Transverse colon (tissue), 4 donors: ENCODE data around the gene CRB2.

Experiments used
- EP300 ChIP-seq: sonication (generic); formaldehyde crosslinking; IDR thresholded peaks from one replicate; pipeline ENCODE4 v1.6.1; 2017; ENCODE audit warnings: antibody characterized with exemption, low read depth
- POLR2A ChIP-seq: fragments of 450-650 bp; IDR thresholded peaks from one replicate; pipeline ENCODE4 v1.6.1; 2016; ENCODE audit warnings: antibody characterized with exemption, mild to moderate bottlenecking, moderate library complexity
- POLR2AphosphoS5 ChIP-seq, 3 donors: sonication (generic); formaldehyde crosslinking; IDR thresholded peaks; one replicate each; pipeline ENCODE4 v1.6.1; 2016; ENCODE audit warnings: antibody characterized with exemption in 3 of 3
- TF ChIP-seq, protein P1 (sequence below), 5 experiments: fragments of 200-600 bp in 3 of 5; fragments of 450-650 bp in 2 of 5; sonication (generic) in 3 of 5; IDR thresholded peaks; 1 replicate in 2 of 5; 2 replicates in 3 of 5; pipeline ENCODE4 v1.5.1; 2016 to 2017; ENCODE audit warnings: antibody characterized with exemption in 5 of 5, inconsistent platforms in 3 of 5, mild to moderate bottlenecking in 2 of 5, moderate library complexity in 1 of 5

DNA sequence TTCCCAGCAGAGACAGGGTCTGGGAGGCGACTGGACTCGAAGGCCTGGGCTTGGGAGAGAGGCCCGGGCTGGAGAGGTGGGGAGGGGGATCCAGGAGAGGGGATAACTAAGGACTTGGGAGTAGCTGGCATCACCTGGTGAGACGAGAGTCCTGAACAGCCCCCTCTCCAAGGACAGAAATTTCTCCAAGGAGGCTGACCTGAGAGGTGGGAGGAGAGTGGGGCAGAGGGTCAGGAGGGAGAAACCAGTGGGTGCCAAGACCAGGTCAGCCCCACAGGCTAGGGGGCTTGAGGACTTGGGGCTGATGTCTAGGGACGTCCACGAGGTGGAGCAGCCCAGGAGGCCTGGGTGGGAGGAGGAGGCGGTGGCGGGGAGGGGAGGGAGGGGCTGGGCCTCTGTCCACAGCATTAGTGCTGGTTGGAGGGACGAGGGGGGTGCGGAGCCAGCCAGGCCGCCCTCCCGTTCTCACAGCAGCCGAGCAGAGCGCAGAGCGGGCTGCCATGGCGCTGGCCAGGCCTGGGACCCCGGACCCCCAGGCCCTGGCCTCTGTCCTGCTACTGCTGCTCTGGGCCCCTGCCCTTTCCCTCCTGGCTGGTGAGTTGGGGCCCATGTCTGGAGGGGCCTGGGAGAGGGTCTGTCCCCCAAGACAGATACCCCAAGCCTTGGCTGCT is at the start of gene CRB2:
- TF ChIP-seq, protein P1, sequence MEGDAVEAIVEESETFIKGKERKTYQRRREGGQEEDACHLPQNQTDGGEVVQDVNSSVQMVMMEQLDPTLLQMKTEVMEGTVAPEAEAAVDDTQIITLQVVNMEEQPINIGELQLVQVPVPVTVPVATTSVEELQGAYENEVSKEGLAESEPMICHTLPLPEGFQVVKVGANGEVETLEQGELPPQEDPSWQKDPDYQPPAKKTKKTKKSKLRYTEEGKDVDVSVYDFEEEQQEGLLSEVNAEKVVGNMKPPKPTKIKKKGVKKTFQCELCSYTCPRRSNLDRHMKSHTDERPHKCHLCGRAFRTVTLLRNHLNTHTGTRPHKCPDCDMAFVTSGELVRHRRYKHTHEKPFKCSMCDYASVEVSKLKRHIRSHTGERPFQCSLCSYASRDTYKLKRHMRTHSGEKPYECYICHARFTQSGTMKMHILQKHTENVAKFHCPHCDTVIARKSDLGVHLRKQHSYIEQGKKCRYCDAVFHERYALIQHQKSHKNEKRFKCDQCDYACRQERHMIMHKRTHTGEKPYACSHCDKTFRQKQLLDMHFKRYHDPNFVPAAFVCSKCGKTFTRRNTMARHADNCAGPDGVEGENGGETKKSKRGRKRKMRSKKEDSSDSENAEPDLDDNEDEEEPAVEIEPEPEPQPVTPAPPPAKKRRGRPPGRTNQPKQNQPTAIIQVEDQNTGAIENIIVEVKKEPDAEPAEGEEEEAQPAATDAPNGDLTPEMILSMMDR (IDR thresholded peaks at IDR 0.05) = no peak
- TF ChIP-seq POLR2A (no peak), POLR2AphosphoS5 (IDR thresholded peaks at IDR 0.05) (no peak), EP300 (no peak)
